ENCODE data around the gene NISCH. TPM values are rescaled to one million over a fixed set of nuclear protein-coding genes. Genes with fewer than 3 reads are reported as not detected.

NISCH gene
- polyA plus RNA-seq, 2 of the 4 experiments (the other 2 are of a cell fraction), result 17.3 to 18.2 TPM

- Histone ChIP-seq H3K27ac (no peak overlapping the region), H3K4me1 (no peaks in the 10 kb centered on the region), H3K4me3 (no peak overlapping the region), H3K4me2 (no peak overlapping the region), H3K9me3 (no peaks in the 10 kb centered on the region)
- ATAC-seq, result no peak
- no peak for TF ChIP-seq MAX (IDR thresholded peaks at IDR 0.05)
- TF ChIP-seq ZFP36 (IDR thresholded peaks at IDR 0.05; ENCODE audit: borderline replicate concordance, partially characterized antibody), result no peak
- TF ChIP-seq ZC3H11A (IDR thresholded peaks at IDR 0.05), result no peak
- no peak for TF ChIP-seq KDM5A (IDR thresholded peaks at IDR 0.05)
- TF ChIP-seq HOXB13 (CRISPR knock-in tag; IDR thresholded peaks at IDR 0.05; ENCODE audit: low read depth), result no peak
- no peak for TF ChIP-seq RCOR1 (IDR thresholded peaks at IDR 0.05; ENCODE audit: low read depth, low read length)
- no peak for TF ChIP-seq HDAC2 (IDR thresholded peaks at IDR 0.05)
- no peak for TF ChIP-seq HMGXB4 (CRISPR knock-in tag; IDR thresholded peaks at IDR 0.05; ENCODE audit: borderline replicate concordance)
- TF ChIP-seq EP300 (IDR thresholded peaks at IDR 0.05), result no peak
- no peak for TF ChIP-seq CHD2 (IDR thresholded peaks at IDR 0.05; ENCODE audit: low read length, partially characterized antibody)
- no peak for TF ChIP-seq SREBF2 (IDR thresholded peaks at IDR 0.05)
- TF ChIP-seq, protein P1, sequence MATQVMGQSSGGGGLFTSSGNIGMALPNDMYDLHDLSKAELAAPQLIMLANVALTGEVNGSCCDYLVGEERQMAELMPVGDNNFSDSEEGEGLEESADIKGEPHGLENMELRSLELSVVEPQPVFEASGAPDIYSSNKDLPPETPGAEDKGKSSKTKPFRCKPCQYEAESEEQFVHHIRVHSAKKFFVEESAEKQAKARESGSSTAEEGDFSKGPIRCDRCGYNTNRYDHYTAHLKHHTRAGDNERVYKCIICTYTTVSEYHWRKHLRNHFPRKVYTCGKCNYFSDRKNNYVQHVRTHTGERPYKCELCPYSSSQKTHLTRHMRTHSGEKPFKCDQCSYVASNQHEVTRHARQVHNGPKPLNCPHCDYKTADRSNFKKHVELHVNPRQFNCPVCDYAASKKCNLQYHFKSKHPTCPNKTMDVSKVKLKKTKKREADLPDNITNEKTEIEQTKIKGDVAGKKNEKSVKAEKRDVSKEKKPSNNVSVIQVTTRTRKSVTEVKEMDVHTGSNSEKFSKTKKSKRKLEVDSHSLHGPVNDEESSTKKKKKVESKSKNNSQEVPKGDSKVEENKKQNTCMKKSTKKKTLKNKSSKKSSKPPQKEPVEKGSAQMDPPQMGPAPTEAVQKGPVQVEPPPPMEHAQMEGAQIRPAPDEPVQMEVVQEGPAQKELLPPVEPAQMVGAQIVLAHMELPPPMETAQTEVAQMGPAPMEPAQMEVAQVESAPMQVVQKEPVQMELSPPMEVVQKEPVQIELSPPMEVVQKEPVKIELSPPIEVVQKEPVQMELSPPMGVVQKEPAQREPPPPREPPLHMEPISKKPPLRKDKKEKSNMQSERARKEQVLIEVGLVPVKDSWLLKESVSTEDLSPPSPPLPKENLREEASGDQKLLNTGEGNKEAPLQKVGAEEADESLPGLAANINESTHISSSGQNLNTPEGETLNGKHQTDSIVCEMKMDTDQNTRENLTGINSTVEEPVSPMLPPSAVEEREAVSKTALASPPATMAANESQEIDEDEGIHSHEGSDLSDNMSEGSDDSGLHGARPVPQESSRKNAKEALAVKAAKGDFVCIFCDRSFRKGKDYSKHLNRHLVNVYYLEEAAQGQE (IDR thresholded peaks at IDR 0.05), result no peak
- TF ChIP-seq ZSCAN20 (CRISPR knock-in tag; IDR thresholded peaks at IDR 0.05), result no peak
- no peak for TF ChIP-seq JUNB (IDR thresholded peaks at IDR 0.05)
- TF ChIP-seq FOSB (CRISPR knock-in tag; IDR thresholded peaks at IDR 0.05), result no peak
- TF ChIP-seq NPAS2 (CRISPR knock-in tag; IDR thresholded peaks at IDR 0.05; ENCODE audit: borderline replicate concordance), result no peak
- no peak for TF ChIP-seq RARB (CRISPR knock-in tag; IDR thresholded peaks at IDR 0.05)
- no peak for DNase-seq (ENCODE audit: low read depth in 1 of 2, low spot score in 1 of 2)
- no peak for FAIRE-seq
- CTCF ChIA-PET, result no interaction called here
- WGBS (ENCODE audit: missing lambda C conversion rate), result 60% methylated on average over 1 of the region's 11 CpGs
- POLR2A ChIA-PET, result interaction anchor here (0.6 kb wide), 1 partner anchor 28 kb away, joined by 4 read pairs; no protein-coding TSS in a partner anchor
These were observed 59.2 kb downstream of the NISCH start for GRCh38 chr3:52514576-52514975.

DNA sequence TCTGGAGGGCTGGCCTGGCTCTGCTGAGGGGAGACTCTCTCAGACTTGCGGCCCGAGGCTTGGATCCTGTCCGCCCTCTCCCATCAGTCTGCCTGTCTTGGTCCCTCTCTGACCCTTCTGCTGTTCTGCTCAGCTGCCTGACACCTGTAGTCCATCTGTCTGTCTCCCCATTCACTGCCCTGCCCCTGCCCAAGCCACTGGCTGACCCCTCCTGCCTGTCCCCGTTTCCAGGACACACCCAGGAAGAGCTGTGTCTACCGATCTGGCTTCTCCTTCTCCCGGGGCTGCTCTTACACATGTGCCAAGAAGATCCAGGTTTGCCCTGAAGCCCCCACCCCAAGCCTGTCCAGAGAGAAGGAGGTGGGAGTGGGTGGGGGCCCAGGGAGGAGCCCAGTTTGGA, 59.8 kb downstream of the NISCH start:
- WGBS (ENCODE audit: missing lambda C conversion rate), result 70% methylated on average over 4 of the region's 6 CpGs
- FAIRE-seq, result no peak

More for the DNA sequence above, 59.8 kb downstream of the NISCH start:
- Histone ChIP-seq H3K27ac (no peak overlapping the region), H3K4me1 (no peaks in the 10 kb centered on the region), H3K4me3 (no peak overlapping the region), H3K4me2 (no peak overlapping the region), H3K9me3 (no peaks in the 10 kb centered on the region)
- POLR2A ChIA-PET, result interaction anchor here (0.6 kb wide), 1 partner anchor 27 kb away, joined by 4 read pairs; no protein-coding TSS in a partner anchor
- CTCF ChIA-PET, result no interaction called here
- DNase-seq (ENCODE audit: low read depth in 1 of 2, low spot score in 1 of 2) (no peak), ATAC-seq (no peak; a peak in 1 of 6 replicates)
- TF ChIP-seq FOSB (CRISPR knock-in tag; IDR thresholded peaks at IDR 0.05) (no peak), TFCP2L1 (CRISPR knock-in tag; IDR thresholded peaks at IDR 0.05) (no peak), KDM1A (IDR thresholded peaks at IDR 0.05; ENCODE audit: low read depth) (no peak), ZNF302 (CRISPR knock-in tag; IDR thresholded peaks at IDR 0.05) (no peak), FOSL2 (IDR thresholded peaks at IDR 0.05) (no peak), FOSL2 (CRISPR knock-in tag; IDR thresholded peaks at IDR 0.05) (no peak)
- TF ChIP-seq, protein P1 (IDR thresholded peaks at IDR 0.05), result no peak
